Breast epithelium (tissue), 4 donors: ENCODE data around the gene RASGRF2. TPM values are rescaled to one million over a fixed set of nuclear protein-coding genes. Genes with fewer than 3 reads are reported as not detected.

Experiments
- DNase-seq, 2 donors: peaks; one replicate each; pipeline ENCODE4 v3.0.0-alpha.2; 2019; ENCODE audit warnings: low spot score in 2 of 2
- H3K27ac ChIP-seq, 2 donors: fragments of 200-600 bp; sonication (generic) in 1 of 2; one replicate each; pipeline ENCODE4 v1.5.1; 2016 to 2019; ENCODE audit warnings: mild to moderate bottlenecking in 1 of 2
- H3K27me3 ChIP-seq, 2 donors: fragments of 200-600 bp; sonication (generic) in 1 of 2; one replicate each; pipeline versions ENCODE4 v1.5.1 to v1.6.0; 2017 to 2019; ENCODE audit warnings: control low read depth in 1 of 2, mild to moderate bottlenecking in 1 of 2
- H3K36me3 ChIP-seq: fragments of 200-600 bp; one replicate; pipeline ENCODE4 v1.5.1; 2019
- H3K4me1 ChIP-seq, 2 donors: fragments of 200-600 bp; sonication (generic); one replicate each; pipeline ENCODE4 v1.5.1; 2016 to 2019; ENCODE audit warnings: control low read depth in 1 of 2
- H3K4me3 ChIP-seq, 3 donors: fragments of 200-600 bp; sonication (generic); 1 replicate in 2 of 3; 2 replicates in 1 of 3; pipeline ENCODE4 v1.5.1; 2016 to 2019; ENCODE audit warnings: mild to moderate bottlenecking in 3 of 3, moderate library complexity in 2 of 3
- H3K9me3 ChIP-seq, 2 donors: fragments of 200-600 bp; sonication (generic) in 1 of 2; one replicate each; pipeline ENCODE4 v1.5.1; 2016 to 2019; ENCODE audit warnings: control low read depth in 1 of 2
- POLR2A ChIP-seq: fragments of 450-650 bp; IDR thresholded peaks from one replicate; pipeline ENCODE4 v1.6.1; 2016; ENCODE audit warnings: antibody characterized with exemption, mild to moderate bottlenecking, moderate library complexity
- POLR2AphosphoS5 ChIP-seq, 3 donors: sonication (generic); formaldehyde crosslinking; IDR thresholded peaks; one replicate each; pipeline ENCODE4 v1.6.1; 2017; ENCODE audit warnings: antibody characterized with exemption in 3 of 3
- intact Hi-C: fragments of 100-400 bp; cut with DNase I; formaldehyde crosslinking; loops from one replicate; pipeline ENCODE4 v1.15.1; 2023; ENCODE audit warnings: low total_unique reads
- total RNA-seq, 3 donors: library from RNA; depleted of rRNA; stranded (reverse); fragments of >200 nt; gene quantifications; one replicate each; pipeline ENCODE4 v1.1.0, GENCODE V29; 2016
- TF ChIP-seq, protein P1 (sequence below), 3 donors: fragments of 450-650 bp; IDR thresholded peaks; one replicate each; pipeline ENCODE4 v1.5.1; 2016 to 2017; ENCODE audit warnings: antibody characterized with exemption in 3 of 3, mild to moderate bottlenecking in 3 of 3, moderate library complexity in 3 of 3

RASGRF2 gene
- total RNA-seq, 3 donors from 2014 or later, result 6.1 to 15.7 (median 11.1) TPM

DNA sequence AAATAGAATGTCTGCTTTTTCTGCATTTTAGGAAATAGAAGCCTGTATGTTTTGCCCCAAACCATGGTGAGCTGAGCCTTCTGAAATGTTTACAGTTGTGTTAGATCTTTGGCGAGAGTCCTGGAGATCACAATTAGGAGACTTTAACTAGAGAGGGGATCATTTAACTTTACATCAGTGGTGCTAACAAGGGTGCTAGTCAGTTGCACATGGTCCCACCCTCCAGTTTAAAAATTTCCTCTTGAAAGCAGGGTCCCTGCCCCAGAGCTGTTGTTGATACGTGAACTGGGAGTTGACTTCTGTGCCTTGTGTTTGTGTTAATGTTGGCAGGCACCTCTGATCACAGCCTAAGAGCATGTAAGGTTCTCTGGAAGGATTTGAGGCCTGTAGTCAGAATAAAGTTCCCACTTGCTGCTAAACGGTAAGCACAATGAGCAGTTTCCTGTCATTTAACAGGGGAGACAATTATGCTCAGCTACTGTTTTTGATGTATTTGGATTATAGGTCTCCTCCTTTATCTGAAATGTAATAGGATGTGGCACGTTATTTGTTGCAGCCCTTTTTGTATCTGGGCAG, 43.7 kb downstream of the RASGRF2 start:
- no peak for TF ChIP-seq POLR2A
- TF ChIP-seq, protein P1, sequence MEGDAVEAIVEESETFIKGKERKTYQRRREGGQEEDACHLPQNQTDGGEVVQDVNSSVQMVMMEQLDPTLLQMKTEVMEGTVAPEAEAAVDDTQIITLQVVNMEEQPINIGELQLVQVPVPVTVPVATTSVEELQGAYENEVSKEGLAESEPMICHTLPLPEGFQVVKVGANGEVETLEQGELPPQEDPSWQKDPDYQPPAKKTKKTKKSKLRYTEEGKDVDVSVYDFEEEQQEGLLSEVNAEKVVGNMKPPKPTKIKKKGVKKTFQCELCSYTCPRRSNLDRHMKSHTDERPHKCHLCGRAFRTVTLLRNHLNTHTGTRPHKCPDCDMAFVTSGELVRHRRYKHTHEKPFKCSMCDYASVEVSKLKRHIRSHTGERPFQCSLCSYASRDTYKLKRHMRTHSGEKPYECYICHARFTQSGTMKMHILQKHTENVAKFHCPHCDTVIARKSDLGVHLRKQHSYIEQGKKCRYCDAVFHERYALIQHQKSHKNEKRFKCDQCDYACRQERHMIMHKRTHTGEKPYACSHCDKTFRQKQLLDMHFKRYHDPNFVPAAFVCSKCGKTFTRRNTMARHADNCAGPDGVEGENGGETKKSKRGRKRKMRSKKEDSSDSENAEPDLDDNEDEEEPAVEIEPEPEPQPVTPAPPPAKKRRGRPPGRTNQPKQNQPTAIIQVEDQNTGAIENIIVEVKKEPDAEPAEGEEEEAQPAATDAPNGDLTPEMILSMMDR (IDR thresholded peaks at IDR 0.05), result no peak
- TF ChIP-seq POLR2AphosphoS5 (IDR thresholded peaks at IDR 0.05), result no peak
- no peak for DNase-seq
- Histone ChIP-seq H3K27me3 (no peaks in the 10 kb centered on the region), H3K9me3 (no peaks in the 10 kb centered on the region), H3K27ac (no peak overlapping the region), H3K4me3 (no peak overlapping the region), H3K36me3 (no peaks in the 10 kb centered on the region), H3K4me1 (no peaks in the 10 kb centered on the region)
- intact Hi-C loops, result no loop called here

DNA sequence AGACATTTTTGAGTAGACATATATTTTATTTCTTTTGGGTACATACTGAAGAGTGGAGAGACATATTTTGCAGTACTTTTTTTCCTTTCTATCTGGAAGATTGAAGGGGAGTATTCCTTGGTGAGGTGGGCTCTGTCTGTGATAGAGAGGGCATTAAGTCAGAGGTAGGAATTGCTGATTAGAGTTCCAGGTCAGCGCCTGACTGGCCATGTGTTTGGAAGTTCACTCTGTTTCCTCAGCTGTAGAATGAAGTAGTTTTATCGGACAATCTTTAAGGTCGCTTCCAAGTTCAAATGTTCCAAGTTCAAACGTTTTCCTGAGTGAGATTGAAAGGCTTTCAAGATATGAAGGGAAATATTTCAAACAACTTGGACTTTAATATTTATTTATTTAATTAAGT, 45.5 kb downstream of the RASGRF2 start:
- H3K27me3 ChIP-seq, result no peaks in the 10 kb centered on the region

DNA sequence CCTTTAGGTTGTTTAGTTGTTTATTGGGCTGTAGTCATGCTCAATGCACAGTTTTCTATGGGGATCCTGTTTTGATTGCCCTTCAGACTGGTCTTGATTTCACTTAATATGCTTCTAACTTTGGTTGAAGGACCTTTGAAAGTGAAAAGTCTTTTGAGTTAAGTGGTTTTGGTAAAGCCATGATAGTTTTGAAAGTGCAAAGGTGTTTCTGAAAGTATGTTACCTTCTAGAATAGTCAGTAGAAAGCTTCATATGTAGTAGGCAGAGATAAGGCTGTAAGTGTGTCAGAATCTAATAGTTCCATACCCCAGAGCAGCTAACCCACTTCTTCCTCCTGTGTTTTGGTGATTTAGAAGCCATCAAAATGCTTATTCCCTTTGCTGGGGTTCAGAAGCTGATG, 46.1 kb downstream of the RASGRF2 start:
- no peak for DNase-seq
- Histone ChIP-seq H3K9me3 (no peaks in the 10 kb centered on the region), H3K27me3 (no peaks in the 10 kb centered on the region), H3K36me3 (no peaks in the 10 kb centered on the region), H3K4me1 (no peaks in the 10 kb centered on the region), H3K4me3 (no peak overlapping the region), H3K27ac (no peak overlapping the region)
- intact Hi-C loops, result no loop called here
- TF ChIP-seq POLR2AphosphoS5 (IDR thresholded peaks at IDR 0.05) (no peak), POLR2A (no peak)
- TF ChIP-seq, protein P1 (IDR thresholded peaks at IDR 0.05), result no peak

More for the DNA sequence above, 45.5 kb downstream of the RASGRF2 start:
- Histone ChIP-seq H3K4me1 (no peaks in the 10 kb centered on the region), H3K4me3 (no peak overlapping the region), H3K36me3 (no peaks in the 10 kb centered on the region), H3K27ac (no peak overlapping the region), H3K9me3 (no peaks in the 10 kb centered on the region)
- intact Hi-C loops, result no loop called here
- no peak for TF ChIP-seq POLR2A
- TF ChIP-seq, protein P1 (IDR thresholded peaks at IDR 0.05), result no peak
- TF ChIP-seq POLR2AphosphoS5 (IDR thresholded peaks at IDR 0.05), result no peak
- no peak for DNase-seq

DNA sequence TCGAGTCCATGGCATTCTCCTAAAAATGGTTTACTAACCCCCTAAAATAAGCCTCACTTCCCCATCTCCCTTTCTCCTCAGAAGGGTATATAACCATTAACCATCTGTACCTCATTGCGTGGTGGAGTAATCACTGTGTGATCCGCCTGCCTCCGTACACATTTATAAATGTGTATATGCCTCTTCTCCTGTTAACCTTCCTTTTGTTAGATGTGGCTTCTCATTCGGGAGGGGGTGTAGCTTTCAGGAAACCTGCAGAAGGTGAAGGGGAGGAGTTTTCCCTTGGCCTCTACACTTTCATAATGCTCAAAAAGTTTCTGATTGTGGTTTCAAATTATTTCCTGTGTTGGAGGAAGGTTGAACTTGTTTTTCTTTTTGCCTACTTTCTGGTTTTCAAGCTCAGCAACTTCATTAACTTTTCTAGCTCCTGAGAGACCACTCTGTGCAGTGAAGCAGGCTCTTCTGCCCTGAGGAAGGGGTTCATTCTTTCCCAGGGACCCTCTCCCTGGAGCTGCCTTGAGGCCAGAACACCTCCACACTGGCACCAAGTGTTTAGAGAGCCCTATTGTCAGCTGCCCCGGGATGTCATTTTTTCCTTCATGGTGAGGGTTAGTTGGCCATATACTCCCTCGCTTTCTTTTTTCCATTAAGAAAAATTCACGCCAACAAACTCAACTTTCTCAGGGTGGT, 46.9 kb downstream of the RASGRF2 start:
- no peaks in the 10 kb centered on the region for H3K27me3 ChIP-seq
- intact Hi-C loops, result no loop called here
- no peaks in the 10 kb centered on the region for H3K36me3 ChIP-seq
- H3K4me3 ChIP-seq, result no peak overlapping the region
- H3K9me3 ChIP-seq, result no peaks in the 10 kb centered on the region
- DNase-seq, result no peak
- no peaks in the 10 kb centered on the region for H3K4me1 ChIP-seq
- H3K27ac ChIP-seq, result no peak overlapping the region
- no peak for TF ChIP-seq POLR2A
- TF ChIP-seq, protein P1 (IDR thresholded peaks at IDR 0.05), result no peak
- TF ChIP-seq POLR2AphosphoS5 (IDR thresholded peaks at IDR 0.05), result no peak

DNA sequence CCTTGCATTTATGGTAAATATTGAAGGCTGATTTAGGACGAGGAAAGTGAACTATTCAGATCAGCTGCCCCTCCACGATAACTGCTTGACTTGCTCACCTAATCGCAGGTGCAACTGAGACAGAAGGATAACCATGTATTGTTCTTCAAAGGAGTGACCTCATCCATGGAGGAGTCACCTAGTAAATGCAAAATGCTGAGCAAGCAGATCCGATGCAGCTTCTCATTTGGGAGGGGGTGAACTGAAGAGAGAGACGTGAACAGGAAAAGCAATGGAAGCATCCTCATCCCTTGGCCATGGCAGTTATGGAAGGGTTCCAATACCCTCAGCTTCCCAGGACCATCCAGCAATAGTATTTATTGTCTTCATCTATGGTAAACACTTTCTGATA, 47.5 kb downstream of the RASGRF2 start:
- Histone ChIP-seq H3K9me3 (no peaks in the 10 kb centered on the region), H3K27me3 (no peaks in the 10 kb centered on the region), H3K4me3 (no peak overlapping the region), H3K36me3 (no peaks in the 10 kb centered on the region), H3K27ac (no peak overlapping the region), H3K4me1 (no peaks in the 10 kb centered on the region)
- intact Hi-C loops, result no loop called here
- DNase-seq, result no peak
- TF ChIP-seq, protein P1 (IDR thresholded peaks at IDR 0.05), result no peak
- no peak for TF ChIP-seq POLR2A
- TF ChIP-seq POLR2AphosphoS5 (IDR thresholded peaks at IDR 0.05), result no peak
